Ramos (cell line): ENCODE data around the gene SRGAP1.
"Not testable (repeated sequence)": the region's sequence is repeated elsewhere in the genome, so short reads cannot be mapped to it uniquely, and the experiment has no call there.

Experiments
- in situ Hi-C: fragments of 300-500 bp; cut with MboI; formaldehyde crosslinking; loops from one replicate; pipeline ENCODE4 v1.14.3; 2022; ENCODE audit warnings: low sequenced_read_pairs; ENCODE audit not compliant: unreplicated experiment

SRGAP1 gene

DNA sequence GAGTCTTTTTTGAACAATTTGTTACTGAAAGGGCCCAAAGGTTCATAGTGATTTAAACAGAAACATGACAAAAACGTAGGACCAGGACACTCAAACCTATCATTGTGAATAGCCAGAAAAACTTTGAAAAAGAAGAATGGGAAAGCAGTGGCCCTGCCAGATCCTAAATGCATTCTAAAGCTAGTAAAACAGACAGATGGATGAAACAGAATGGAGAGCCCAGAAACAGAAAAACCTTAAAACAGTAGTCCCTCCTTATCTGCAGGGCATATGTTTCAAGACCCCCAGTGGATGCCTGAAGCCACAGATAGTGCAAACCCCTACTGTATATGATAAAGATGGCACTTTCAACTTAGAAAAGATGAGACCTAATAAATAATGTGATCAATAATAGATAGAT is 283.9 kb downstream of the SRGAP1 start:
- in situ Hi-C loops, result no loop called here

- in situ Hi-C loops, result not testable (repeated sequence)
These were observed 286.0 kb downstream of the SRGAP1 start for GRCh38 chr12:64130476-64130875.

DNA sequence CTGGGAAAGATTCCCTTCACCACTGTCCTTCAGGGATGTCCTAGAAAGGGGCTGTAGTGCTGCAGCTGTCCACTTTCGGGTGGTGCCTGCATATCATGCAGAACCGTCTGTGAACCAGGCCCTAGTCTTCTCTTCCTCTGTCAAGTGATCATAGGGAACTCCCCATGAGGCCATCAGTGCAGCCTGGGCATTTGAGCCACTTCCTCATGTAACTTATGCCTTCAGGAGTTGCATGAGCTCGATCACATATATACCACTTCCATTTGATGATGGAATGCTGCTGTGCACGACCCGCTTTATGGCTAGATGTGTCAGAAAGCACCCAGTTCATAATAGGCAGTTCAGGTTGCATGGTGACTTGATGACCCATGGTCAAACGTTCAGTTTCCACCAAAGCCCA is 287.0 kb downstream of the SRGAP1 start:
- in situ Hi-C loops, result not testable (repeated sequence)

- in situ Hi-C loops, result not testable (repeated sequence)
These were observed 288.2 kb downstream of the SRGAP1 start for GRCh38 chr12:64132672-64133071.

DNA sequence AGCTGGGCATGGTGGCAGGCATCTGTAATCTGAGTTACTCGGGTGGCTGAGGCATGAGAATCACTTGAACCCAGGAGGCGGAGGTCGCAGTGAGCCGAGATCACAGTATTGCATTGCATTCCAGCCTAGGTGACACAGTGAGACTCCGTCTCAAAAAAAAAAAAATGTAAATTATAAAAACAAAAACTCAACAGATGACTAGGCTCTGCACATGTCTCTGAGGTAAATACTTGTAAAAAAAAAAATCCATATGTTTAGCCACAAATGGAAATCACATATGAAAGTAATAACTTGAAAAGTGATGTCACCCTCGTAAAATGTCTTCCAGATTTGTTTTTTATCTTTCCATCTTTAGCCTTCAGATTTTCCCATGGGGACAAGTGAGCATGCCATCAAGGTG is 292.6 kb downstream of the SRGAP1 start:
- in situ Hi-C loops, result no loop called here

DNA sequence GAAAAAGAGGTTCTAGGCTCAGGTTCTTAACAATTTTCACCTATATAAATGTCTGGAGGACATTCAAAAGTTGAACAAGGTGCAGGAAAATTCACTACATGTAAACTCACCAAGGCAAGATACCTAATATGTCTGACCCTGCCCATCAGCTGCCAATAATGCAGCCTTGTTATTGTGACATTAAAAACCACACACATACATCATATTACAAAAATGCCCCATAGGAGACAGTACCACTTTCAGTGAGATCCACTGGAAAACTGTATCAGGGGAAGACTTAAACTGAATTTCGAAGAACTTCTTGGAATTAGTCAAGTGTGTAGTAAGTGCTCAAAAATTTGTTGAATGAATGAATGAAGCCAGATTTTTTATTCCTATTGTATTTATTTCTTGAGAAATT is 294.5 kb downstream of the SRGAP1 start:
- in situ Hi-C loops, result no loop called here

GRCh38 chr12:64142382-64142781 is 297.9 kb downstream of the SRGAP1 start:
- in situ Hi-C loops, result no loop called here

- in situ Hi-C loops, result no loop called here
These were observed 298.3 kb downstream of the SRGAP1 start for GRCh38 chr12:64142784-64143183.

DNA sequence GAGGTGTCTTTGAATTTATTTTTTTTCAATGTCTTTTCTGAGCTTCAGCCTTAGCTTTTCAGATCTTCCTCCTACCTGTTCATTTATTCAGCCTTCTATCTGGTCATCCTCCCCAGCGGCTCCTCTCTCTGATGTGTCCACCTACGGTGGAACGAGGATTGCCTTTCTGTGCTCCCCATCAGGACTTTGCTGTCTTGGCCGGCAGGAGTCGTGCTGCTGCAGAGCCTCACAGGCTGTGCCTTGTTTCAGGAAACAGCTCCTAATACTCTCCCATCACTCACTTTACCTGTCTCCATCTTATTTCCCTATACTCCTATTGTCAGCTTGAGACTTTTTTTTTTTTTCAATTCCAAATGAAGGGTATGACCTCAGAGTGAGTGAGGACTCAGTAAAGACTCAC is 300.7 kb downstream of the SRGAP1 start:
- in situ Hi-C loops, result no loop called here

- in situ Hi-C loops, result no loop called here
These were observed 302.6 kb downstream of the SRGAP1 start for GRCh38 chr12:64147011-64147631.

DNA sequence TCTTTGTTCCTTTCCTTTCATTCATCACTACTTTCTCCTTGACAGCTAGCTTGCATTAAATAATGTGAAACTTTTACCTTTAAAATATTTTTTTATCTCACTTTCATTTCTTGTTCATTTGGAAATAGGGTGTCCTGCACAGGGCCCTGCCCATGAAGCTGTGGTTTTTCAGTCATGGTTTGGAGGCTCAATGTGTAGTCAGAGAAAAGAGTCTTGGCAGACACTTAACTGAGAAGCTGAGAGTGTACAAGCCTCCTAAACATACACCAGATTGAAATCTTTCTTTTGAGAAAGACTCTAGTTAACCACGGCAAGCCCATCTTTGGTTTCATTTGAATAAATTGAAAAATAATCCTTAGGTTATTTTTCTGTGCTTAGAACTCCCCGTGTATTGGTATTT is 303.4 kb downstream of the SRGAP1 start:
- in situ Hi-C loops, result no loop called here

- in situ Hi-C loops, result no loop called here
These were observed 310.2 kb downstream of the SRGAP1 start for GRCh38 chr12:64154677-64155076.

DNA sequence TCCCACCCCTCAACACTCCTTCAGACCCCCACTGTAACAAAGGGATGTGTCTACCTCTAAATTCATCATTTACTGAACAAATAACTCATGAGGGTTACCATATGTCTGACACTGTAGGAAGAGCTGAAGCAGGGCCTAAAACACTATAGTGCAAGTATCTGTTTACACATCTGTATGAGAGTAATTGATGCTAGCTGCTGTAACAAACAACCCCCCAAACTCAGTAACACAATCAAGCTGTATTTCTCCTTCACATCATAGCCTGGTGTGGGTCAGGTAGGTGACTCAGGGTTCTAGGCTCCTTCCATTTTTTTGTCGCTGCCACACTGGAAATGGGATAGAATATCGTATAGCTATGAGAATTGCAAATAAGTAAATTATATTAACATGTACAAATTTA is 312.6 kb downstream of the SRGAP1 start:
- in situ Hi-C loops, result no loop called here

DNA sequence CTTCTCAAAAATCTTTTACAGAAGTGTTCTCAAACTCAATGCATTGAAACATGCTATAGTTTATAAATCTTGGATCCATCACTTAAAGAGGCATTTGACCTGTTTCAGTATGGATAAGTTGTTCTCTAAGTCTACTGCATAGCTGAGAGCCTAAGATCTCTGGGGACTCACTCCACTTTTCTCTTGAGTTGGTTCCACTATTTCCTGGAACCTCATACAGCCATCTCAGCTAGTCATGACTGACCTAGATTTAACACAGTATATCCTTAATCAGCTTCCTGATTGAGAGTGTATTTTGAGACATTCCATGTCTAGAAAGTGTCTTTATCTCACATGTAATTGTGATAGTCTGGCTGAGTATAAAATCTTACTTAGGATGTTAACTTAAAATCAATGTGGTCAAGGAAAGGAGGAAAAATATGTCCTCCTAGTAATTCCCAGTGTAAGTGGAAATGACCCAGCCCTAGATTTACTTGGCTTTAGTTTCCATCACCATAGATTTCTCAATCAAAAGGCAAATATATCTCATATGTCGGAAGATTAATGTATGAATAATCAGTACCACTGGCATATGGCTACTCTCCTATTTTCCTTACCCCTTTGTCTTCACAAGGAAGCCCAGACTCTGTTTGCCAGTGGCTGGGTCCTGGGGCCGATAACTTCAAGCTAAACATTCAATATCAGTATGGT is 315.7 kb downstream of the SRGAP1 start:
- in situ Hi-C loops, result no loop called here

- in situ Hi-C loops, result no loop called here
These were observed 316.2 kb downstream of the SRGAP1 start for GRCh38 chr12:64160711-64161060.

DNA sequence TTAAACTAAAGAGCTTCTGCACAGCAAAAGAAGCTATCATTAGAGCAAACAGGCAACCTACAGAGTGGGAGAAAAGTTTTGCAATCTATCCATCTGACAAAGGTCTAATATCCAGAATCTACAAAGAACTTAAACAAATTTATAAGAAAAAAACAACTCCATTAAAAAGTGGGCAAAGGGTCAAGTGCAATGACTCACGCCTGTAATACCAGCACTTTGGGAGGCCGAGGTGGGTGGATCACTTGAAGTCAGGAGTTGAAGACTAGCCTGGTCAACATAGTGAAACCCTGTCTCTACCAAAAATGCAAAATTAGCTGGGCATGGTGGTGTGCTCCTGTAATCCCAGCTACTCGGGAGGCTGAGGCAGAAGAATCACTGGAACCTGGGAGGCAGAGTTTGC is 322.1 kb downstream of the SRGAP1 start:
- in situ Hi-C loops, result not testable (repeated sequence)

- in situ Hi-C loops, result not testable (repeated sequence)
These were observed 322.5 kb downstream of the SRGAP1 start for GRCh38 chr12:64167041-64167440.

DNA sequence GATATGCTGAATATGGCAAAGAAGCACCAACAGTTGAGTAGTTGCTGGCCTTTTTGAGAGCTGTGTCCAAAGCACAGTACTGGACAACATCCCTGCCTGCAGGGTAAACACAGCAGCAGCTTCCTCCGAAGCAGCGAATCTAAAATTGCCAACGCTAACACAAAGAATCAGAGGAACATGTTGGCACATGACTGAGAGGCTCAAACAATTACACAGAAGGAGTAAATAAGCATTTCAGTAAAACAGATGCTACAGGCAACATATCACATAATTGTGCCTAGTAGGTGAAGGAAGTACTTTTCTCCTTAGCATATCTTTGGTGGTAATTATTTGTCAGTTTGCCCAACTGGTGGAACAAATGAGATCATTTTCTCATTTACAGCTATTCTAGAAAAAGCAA is 325.5 kb downstream of the SRGAP1 start:
- in situ Hi-C loops, result no loop called here

- in situ Hi-C loops, result no loop called here
These were observed 326.2 kb downstream of the SRGAP1 start for GRCh38 chr12:64170730-64171129.

- in situ Hi-C loops, result no loop called here
These were observed 327.2 kb downstream of the SRGAP1 start for GRCh38 chr12:64171715-64172114.

GRCh38 chr12:64172143-64172970 is 327.9 kb downstream of the SRGAP1 start:
- in situ Hi-C loops, result no loop called here
